GM12878 (cell line): ENCODE data around the gene ZNF423. TPM values are rescaled to one million over a fixed set of nuclear protein-coding genes. Genes with fewer than 3 reads are reported as not detected.

ENCODE experiments used
- ATAC-seq: fragments of 200-7000 bp; cut with Tn5 transposase; 3 replicates; pipeline ENCODE4 v1.9.1; 2020; ENCODE audit warnings: mild to moderate bottlenecking, moderate library complexity
- BruUV-seq: library from RNA; stranded (reverse); fragments of 400-500 nt; replicated peaks from 2 replicates; lab custom pipeline; 2021; lab: Mats Ljungman, UMichigan
- CTCF ChIA-PET: fragments of 300-600 bp; sonication (Branson Sonifier 250); formaldehyde crosslinking; extraction: SDS; loops from one replicate; lab custom pipeline; 2021; ENCODE audit warnings: inconsistent platforms; lab: Yijun Ruan, JAX
- POLR2A ChIA-PET: fragments of 350-600 bp; formaldehyde crosslinking; extraction: SDS; loops from one replicate; lab custom pipeline; 2021; ENCODE audit warnings: inconsistent platforms; lab: Charles Lee
- RAD21 ChIA-PET: fragments of 300-600 bp; sonication (Branson Sonifier 250); formaldehyde crosslinking; loops from one replicate; lab custom pipeline; 2023; ENCODE audit warnings: antibody characterized with exemption; ENCODE audit not compliant: unreplicated experiment; lab: Charles Lee
- SMC1A ChIA-PET: fragments of 300-600 bp; sonication (Branson Sonifier 250); formaldehyde crosslinking; loops from one replicate; lab custom pipeline; 2023; ENCODE audit not compliant: unreplicated experiment, uncharacterized antibody; lab: Charles Lee
- DNase-seq: peaks from one replicate; pipeline ENCODE4 v3.0.0-alpha.2; 2011; ENCODE audit warnings: low read depth, low spot score
- FAIRE-seq: peaks from 3 replicates; lab custom pipeline; 2011; peaks lifted over from hg19 to GRCh38; lab: Jason Lieb, UNC
- H2AFZ ChIP-seq: 2 replicates; pipeline ENCODE4 v1.6.0; 2011; ENCODE audit warnings: low read depth, low read length, control low read depth; ENCODE audit not compliant: control insufficient read depth
- H3K27ac ChIP-seq: 2 replicates; pipeline ENCODE4 v1.5.1; 2011; ENCODE audit warnings: control low read depth; ENCODE audit not compliant: control insufficient read depth, insufficient read depth
- H3K27me3 ChIP-seq, 2 experiments: replicated peaks in 1 of 2; 2 replicates each; pipeline versions ENCODE4 v1.6.0 to v1.6.1; 2011; ENCODE audit warnings: low read length in 1 of 2; ENCODE audit not compliant: control insufficient read depth in 2 of 2, insufficient read depth in 2 of 2
- H3K36me3 ChIP-seq, 2 experiments: 2 replicates each; pipeline ENCODE4 v1.5.1; 2011; ENCODE audit warnings: low read length in 1 of 2; ENCODE audit not compliant: control insufficient read depth in 2 of 2, insufficient read depth in 2 of 2
- H3K4me1 ChIP-seq: 2 replicates; pipeline ENCODE4 v1.6.1; 2011; ENCODE audit warnings: mild to moderate bottlenecking, low read length, moderate library complexity, mixed read lengths; ENCODE audit not compliant: control insufficient read depth, insufficient read depth
- H3K4me2 ChIP-seq: 2 replicates; pipeline ENCODE4 v1.6.0; 2011; ENCODE audit warnings: control low read depth; ENCODE audit not compliant: control insufficient read depth, insufficient read depth
- H3K4me3 ChIP-seq: fragments of 200-600 bp; sonication (generic); 2 replicates; pipeline ENCODE4 v1.5.1; 2016
- H3K79me2 ChIP-seq: 2 replicates; pipeline ENCODE4 v1.6.0; 2011; ENCODE audit warnings: low read length; ENCODE audit not compliant: control insufficient read depth, insufficient read depth
- H3K9ac ChIP-seq: 2 replicates; pipeline ENCODE4 v1.8.0; 2011; ENCODE audit warnings: low read length, control low read depth, mixed read lengths; ENCODE audit not compliant: control insufficient read depth, insufficient read depth
- H3K9me3 ChIP-seq: replicated peaks from 3 replicates; pipeline ENCODE4 v1.5.1; 2011; ENCODE audit warnings: mild to moderate bottlenecking, low read length; ENCODE audit not compliant: control insufficient read depth, insufficient read depth
- H4K20me1 ChIP-seq: 2 replicates; pipeline ENCODE4 v1.6.0; 2011; ENCODE audit not compliant: control insufficient read depth, insufficient read depth
- BRCA1 ChIP-seq: IDR thresholded peaks from 2 replicates; pipeline ENCODE4 v1.6.1; 2011; ENCODE audit warnings: low read depth, low read length, improper control_type of control experiment
- HDAC2 ChIP-seq: fragments of 200-600 bp; sonication (generic); IDR thresholded peaks from 2 replicates; pipeline ENCODE4 v1.6.1; 2017
- NFIC ChIP-seq: IDR thresholded peaks from 2 replicates; pipeline ENCODE4 v1.6.1; 2012; ENCODE audit warnings: low read depth, mild to moderate bottlenecking, inconsistent platforms, low read length, moderate library complexity
- RUNX3 ChIP-seq: IDR thresholded peaks from 2 replicates; pipeline ENCODE4 v1.6.1; 2012; ENCODE audit warnings: low read length, inconsistent platforms
- SMAD1 ChIP-seq: fragments of 450-650 bp; IDR thresholded peaks from 2 replicates; pipeline ENCODE4 v1.6.1; 2018; ENCODE audit warnings: mild to moderate bottlenecking, low read depth; ENCODE audit not compliant: partially characterized antibody
- WGBS: methylation state at CpG from one replicate; pipeline ENCODE4 v1.1.6; 2016; ENCODE audit warnings: low lambda C conversion rate; ENCODE audit not compliant: insufficient replicate concordance, insufficient coverage; ENCODE audit errors: missing lambda C conversion rate; 5-methylcytosine and 5-hydroxymethylcytosine counted together
- in situ Hi-C: fragments of 300-500 bp; cut with MboI; formaldehyde crosslinking; loops from 9 replicates; pipeline ENCODE4 v1.14.3; 2018; ENCODE audit warnings: mixed read lengths
- intact Hi-C: fragments of 100-400 bp; cut with micrococcal nuclease; formaldehyde crosslinking; loops from one replicate; pipeline ENCODE4 v1.14.2; 2022; ENCODE audit not compliant: unreplicated experiment
- polyA plus RNA-seq, 11 experiments: library from polyadenylated mRNA; depleted of rRNA in 4 of 11; unstranded in 6 of 11; stranded (reverse) in 5 of 11; fragments of >200 nt; fragmentation: Nextera tagmentation in 4 of 11; fragmentation: Illumina TruSeq in 1 of 11; extraction: Ambion mirVana in 4 of 11; extraction: Trizol in 1 of 11; gene quantifications; 1 replicate in 1 of 11; 2 replicates in 10 of 11; pipeline versions ENCODE4 v1.2.1 to v1.2.3, GENCODE V29; 2011 to 2016; ENCODE audit warnings: inconsistent platforms in 2 of 11, missing spikeins in 2 of 11, low read depth in 1 of 11
- total RNA-seq, 4 experiments: library from RNA; depleted of rRNA in 3 of 4; stranded (reverse); fragments of >200 nt in 3 of 4; fragmentation: Illumina TruSeq in 1 of 4; extraction: Trizol in 1 of 4; gene quantifications; 2 replicates each; pipeline versions ENCODE4 v1.2.1 to v1.2.3, GENCODE V29; 2013 to 2021
- TF ChIP-seq, protein P1 (sequence below): fragments of 450-650 bp; IDR thresholded peaks from 2 replicates; pipeline ENCODE4 v1.6.1; 2017; ENCODE audit warnings: mild to moderate bottlenecking, moderate library complexity
- TF ChIP-seq, protein P2 (sequence below): IDR thresholded peaks from 2 replicates; pipeline ENCODE4 v1.6.1; 2011; ENCODE audit warnings: borderline replicate concordance, low read depth, mild to moderate bottlenecking, moderate library complexity, low read length; ENCODE audit not compliant: insufficient read depth, poor library complexity, severe bottlenecking

Gene ZNF423
- total and polyA plus RNA-seq, 10 of the 15 experiments (the other 5 are each of a cell fraction or from before 2014, with no cell fraction given) = 0.03 to 0.64 (median 0.10) TPM

DNA sequence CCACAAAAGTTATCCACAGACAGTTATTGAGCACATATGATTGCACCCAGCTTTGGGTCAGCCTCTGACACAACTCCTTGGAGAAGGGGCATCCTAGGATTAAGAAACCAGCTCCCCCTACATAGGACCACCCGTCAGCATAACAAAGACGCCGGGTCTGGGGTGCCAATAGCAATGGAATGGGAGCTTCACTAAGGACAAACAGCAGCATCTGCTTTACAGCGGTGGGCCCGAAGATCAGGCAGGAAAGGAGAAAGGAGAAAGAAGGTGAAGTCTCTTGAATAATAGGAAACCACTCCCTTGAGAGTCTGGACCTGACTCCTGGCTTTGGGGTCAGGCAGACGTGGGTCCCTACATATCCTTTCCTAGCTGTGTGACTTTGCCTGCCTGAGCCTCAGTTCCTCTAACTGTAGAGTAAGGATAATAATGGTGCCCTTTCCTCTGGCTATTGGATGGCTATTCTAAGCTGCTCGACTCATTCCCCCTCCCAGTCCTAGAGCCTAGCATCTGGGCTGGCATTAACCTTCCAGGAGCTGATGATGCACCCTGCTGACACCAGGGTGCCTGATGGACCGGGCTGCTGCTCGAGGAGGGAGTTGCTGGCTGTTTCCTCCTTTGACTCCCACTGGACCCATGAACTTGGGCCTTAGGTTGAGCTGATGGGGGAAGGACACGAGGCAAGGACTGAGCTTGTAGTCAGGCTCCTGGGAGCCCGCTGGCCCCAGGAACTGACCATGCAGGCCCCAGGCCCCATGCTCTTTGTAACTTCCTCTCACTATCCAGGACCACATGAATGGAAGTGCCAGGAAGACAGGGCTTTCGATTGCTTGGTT is 388.2 kb downstream of the ZNF423 start:
- H2AFZ ChIP-seq = no peak overlapping the region
- H3K27me3 ChIP-seq = no peaks in the 10 kb centered on the region; a peak in 1 of 4 replicates
- POLR2A ChIA-PET = no interaction called here
- BruUV-seq = no TSS peak
- no peak overlapping the region for H3K4me3 ChIP-seq
- H3K36me3 ChIP-seq = no peaks in the 10 kb centered on the region
- intact Hi-C loops = no loop called here
- ATAC-seq (no peak), DNase-seq (no peak), FAIRE-seq (no peak)
- no peak for TF ChIP-seq RUNX3
- TF ChIP-seq SMAD1 = no peak
- no peak for TF ChIP-seq BRCA1
- TF ChIP-seq HDAC2 = no peak
- TF ChIP-seq NFIC = no peak
- in situ Hi-C loops = no loop called here
- H3K27ac ChIP-seq = no peak overlapping the region
- no peak overlapping the region for H3K4me2 ChIP-seq
- WGBS = 33% methylated on average over 12 of the region's 12 CpGs
- no peak overlapping the region for H3K9ac ChIP-seq
- RAD21 ChIA-PET = no interaction called here
- CTCF ChIA-PET = interaction anchor here (0.6 kb wide), 1 partner anchor 729 kb away, joined by 3 read pairs; no protein-coding TSS in a partner anchor
- H3K79me2 ChIP-seq = no peaks in the 10 kb centered on the region
- no peaks in the 10 kb centered on the region for H3K9me3 ChIP-seq
- SMC1A ChIA-PET = no interaction called here
- H4K20me1 ChIP-seq = no peaks in the 10 kb centered on the region
- H3K4me1 ChIP-seq = peaks cover 13% of the 10 kb centered on the region

DNA sequence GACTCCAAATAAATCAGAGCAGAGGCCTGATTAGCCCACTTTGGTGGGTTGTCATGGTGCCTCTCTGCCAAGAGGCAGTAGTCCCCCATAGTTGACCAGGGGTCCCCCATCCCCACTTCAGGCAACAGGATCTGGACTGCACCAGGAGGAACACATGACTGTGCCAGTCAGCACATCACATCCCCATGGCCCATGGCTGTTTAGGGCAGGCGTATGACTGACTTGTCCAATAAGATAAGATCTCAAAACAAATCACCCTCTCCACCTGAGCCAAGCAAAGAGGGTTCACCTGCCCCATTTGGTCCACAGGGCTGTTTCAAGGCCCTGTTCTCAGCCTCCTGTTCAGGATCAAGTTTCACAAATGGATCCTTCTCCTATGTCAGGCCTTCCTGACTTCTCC is 389.0 kb downstream of the ZNF423 start:
- no peaks in the 10 kb centered on the region for H4K20me1 ChIP-seq
- H3K9ac ChIP-seq = no peak overlapping the region
- no peak overlapping the region for H3K4me3 ChIP-seq
- no peaks in the 10 kb centered on the region for H3K9me3 ChIP-seq
- H3K4me2 ChIP-seq = no peak overlapping the region
- DNase-seq = no peak
- 41% methylated on average over 1 of the region's 1 CpG for WGBS
- H2AFZ ChIP-seq = no peak overlapping the region
- intact Hi-C loops (no loop called here), in situ Hi-C loops (no loop called here)
- ChIA-PET SMC1A (interaction anchor here (0.6 kb wide), 1 partner anchor 190 kb away, joined by 3 read pairs; no protein-coding TSS in a partner anchor), CTCF (no interaction called here), RAD21 (no interaction called here), POLR2A (no interaction called here)
- H3K36me3 ChIP-seq = no peaks in the 10 kb centered on the region
- no peak overlapping the region for H3K27ac ChIP-seq
- H3K4me1 ChIP-seq = peaks cover 15% of the 10 kb centered on the region
- BruUV-seq = no TSS peak
- no peaks in the 10 kb centered on the region for H3K79me2 ChIP-seq
- no peak for ATAC-seq
- H3K27me3 ChIP-seq = no peaks in the 10 kb centered on the region; a peak in 1 of 4 replicates
- no peak for FAIRE-seq
- TF ChIP-seq, protein P1, sequence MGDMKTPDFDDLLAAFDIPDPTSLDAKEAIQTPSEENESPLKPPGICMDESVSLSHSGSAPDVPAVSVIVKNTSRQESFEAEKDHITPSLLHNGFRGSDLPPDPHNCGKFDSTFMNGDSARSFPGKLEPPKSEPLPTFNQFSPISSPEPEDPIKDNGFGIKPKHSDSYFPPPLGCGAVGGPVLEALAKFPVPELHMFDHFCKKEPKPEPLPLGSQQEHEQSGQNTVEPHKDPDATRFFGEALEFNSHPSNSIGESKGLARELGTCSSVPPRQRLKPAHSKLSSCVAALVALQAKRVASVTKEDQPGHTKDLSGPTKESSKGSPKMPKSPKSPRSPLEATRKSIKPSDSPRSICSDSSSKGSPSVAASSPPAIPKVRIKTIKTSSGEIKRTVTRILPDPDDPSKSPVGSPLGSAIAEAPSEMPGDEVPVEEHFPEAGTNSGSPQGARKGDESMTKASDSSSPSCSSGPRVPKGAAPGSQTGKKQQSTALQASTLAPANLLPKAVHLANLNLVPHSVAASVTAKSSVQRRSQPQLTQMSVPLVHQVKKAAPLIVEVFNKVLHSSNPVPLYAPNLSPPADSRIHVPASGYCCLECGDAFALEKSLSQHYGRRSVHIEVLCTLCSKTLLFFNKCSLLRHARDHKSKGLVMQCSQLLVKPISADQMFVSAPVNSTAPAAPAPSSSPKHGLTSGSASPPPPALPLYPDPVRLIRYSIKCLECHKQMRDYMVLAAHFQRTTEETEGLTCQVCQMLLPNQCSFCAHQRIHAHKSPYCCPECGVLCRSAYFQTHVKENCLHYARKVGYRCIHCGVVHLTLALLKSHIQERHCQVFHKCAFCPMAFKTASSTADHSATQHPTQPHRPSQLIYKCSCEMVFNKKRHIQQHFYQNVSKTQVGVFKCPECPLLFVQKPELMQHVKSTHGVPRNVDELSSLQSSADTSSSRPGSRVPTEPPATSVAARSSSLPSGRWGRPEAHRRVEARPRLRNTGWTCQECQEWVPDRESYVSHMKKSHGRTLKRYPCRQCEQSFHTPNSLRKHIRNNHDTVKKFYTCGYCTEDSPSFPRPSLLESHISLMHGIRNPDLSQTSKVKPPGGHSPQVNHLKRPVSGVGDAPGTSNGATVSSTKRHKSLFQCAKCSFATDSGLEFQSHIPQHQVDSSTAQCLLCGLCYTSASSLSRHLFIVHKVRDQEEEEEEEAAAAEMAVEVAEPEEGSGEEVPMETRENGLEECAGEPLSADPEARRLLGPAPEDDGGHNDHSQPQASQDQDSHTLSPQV = no peak
- TF ChIP-seq, protein P2, sequence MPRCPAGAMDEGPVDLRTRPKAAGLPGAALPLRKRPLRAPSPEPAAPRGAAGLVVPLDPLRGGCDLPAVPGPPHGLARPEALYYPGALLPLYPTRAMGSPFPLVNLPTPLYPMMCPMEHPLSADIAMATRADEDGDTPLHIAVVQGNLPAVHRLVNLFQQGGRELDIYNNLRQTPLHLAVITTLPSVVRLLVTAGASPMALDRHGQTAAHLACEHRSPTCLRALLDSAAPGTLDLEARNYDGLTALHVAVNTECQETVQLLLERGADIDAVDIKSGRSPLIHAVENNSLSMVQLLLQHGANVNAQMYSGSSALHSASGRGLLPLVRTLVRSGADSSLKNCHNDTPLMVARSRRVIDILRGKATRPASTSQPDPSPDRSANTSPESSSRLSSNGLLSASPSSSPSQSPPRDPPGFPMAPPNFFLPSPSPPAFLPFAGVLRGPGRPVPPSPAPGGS = no peak
